ENCODE measurements around the gene OR4K2. TPM values are rescaled to one million over a fixed set of nuclear protein-coding genes. Genes with fewer than 3 reads are reported as not detected.

The OR4K2 gene
- total RNA-seq, 1 experiment from 2014 or later: not detected

Other genes with a start within 250 kb of the OR4K2 start
- not detected in 2 replicates for gene OR11H2, start 161.3 kb upstream of the OR4K2 start, total RNA-seq (2014; rRNA removed; shearing (Covaris generic))
- gene OR4Q3, start 131.6 kb upstream of the OR4K2 start, total RNA-seq (2014; rRNA removed; shearing (Covaris generic)): not detected in 2 replicates
- not detected in 2 replicates for gene OR4M1, start 101.6 kb upstream of the OR4K2 start, total RNA-seq (2014; rRNA removed; shearing (Covaris generic))
- not detected in 2 replicates for gene OR4N2, start 71.4 kb upstream of the OR4K2 start, total RNA-seq (2014; rRNA removed; shearing (Covaris generic))
- gene OR4K5, start 45.5 kb downstream of the OR4K2 start, total RNA-seq (2014; rRNA removed; shearing (Covaris generic)): not detected in 2 replicates
- not detected in 2 replicates for gene OR4K1, start 55.8 kb downstream of the OR4K2 start, total RNA-seq (2014; rRNA removed; shearing (Covaris generic))
- gene OR4K15, start 100.4 kb downstream of the OR4K2 start, total RNA-seq (2014; rRNA removed; shearing (Covaris generic)): not detected in 2 replicates
- not detected in 2 replicates for gene OR4Q2, start 127.0 kb downstream of the OR4K2 start, total RNA-seq (2014; rRNA removed; shearing (Covaris generic))
- gene OR4K14, start 144.2 kb downstream of the OR4K2 start, total RNA-seq (2014; rRNA removed; shearing (Covaris generic)): not detected in 2 replicates
- gene OR4K13, start 160.9 kb downstream of the OR4K2 start, total RNA-seq (2014; rRNA removed; shearing (Covaris generic)): not detected in 2 replicates
- gene OR4L1, start 184.9 kb downstream of the OR4K2 start, total RNA-seq (2014; rRNA removed; shearing (Covaris generic)): not detected in 2 replicates
- not detected in 2 replicates for gene OR4K17, start 235.6 kb downstream of the OR4K2 start, total RNA-seq (2014; rRNA removed; shearing (Covaris generic))

Data from HT1080 (cell line).